Hepatocyte (in vitro differentiated cells): ENCODE measurements around the gene MCF2L. TPM values are rescaled to one million over a fixed set of nuclear protein-coding genes. Genes with fewer than 3 reads are reported as not detected.

Experiments
- DNase-seq: peaks from one replicate; pipeline ENCODE4 v3.0.0-alpha.2; 2016; ENCODE audit warnings: low spot score
- H2AFZ ChIP-seq: fragments of 200-600 bp; sonication (generic); 2 replicates; pipeline ENCODE4 v1.6.0; 2016; ENCODE audit warnings: antibody characterized with exemption, mild to moderate bottlenecking
- H3K27ac ChIP-seq: fragments of 200-600 bp; sonication (generic); 2 replicates; pipeline ENCODE4 v1.5.1; 2016; ENCODE audit warnings: mild to moderate bottlenecking
- H3K27me3 ChIP-seq: fragments of 200-600 bp; sonication (generic); 2 replicates; pipeline ENCODE4 v1.6.1; 2016
- H3K36me3 ChIP-seq: fragments of 200-600 bp; sonication (generic); replicated peaks from 2 replicates; pipeline ENCODE4 v1.5.1; 2016; ENCODE audit warnings: low read depth; ENCODE audit not compliant: insufficient read depth
- H3K4me1 ChIP-seq: fragments of 200-600 bp; sonication (generic); 2 replicates; pipeline ENCODE4 v1.5.1; 2016; ENCODE audit warnings: mild to moderate bottlenecking, moderate library complexity; ENCODE audit not compliant: insufficient read depth
- H3K4me2 ChIP-seq: fragments of 200-600 bp; sonication (generic); 2 replicates; pipeline ENCODE4 v1.6.0; 2016
- H3K4me3 ChIP-seq: fragments of 200-600 bp; sonication (generic); 2 replicates; pipeline ENCODE4 v1.5.1; 2016; ENCODE audit warnings: mild to moderate bottlenecking
- H3K79me2 ChIP-seq: fragments of 200-600 bp; sonication (generic); 2 replicates; pipeline ENCODE4 v1.6.0; 2017; ENCODE audit warnings: mild to moderate bottlenecking
- H3K9me2 ChIP-seq: fragments of 200-600 bp; sonication (generic); replicated peaks from 2 replicates; pipeline ENCODE4 v1.6.0; 2017; ENCODE audit warnings: mild to moderate bottlenecking; ENCODE audit not compliant: insufficient read depth
- H3K9me3 ChIP-seq: fragments of 200-600 bp; sonication (generic); 2 replicates; pipeline ENCODE4 v1.5.1; 2016; ENCODE audit warnings: low read depth, mild to moderate bottlenecking
- H4K20me1 ChIP-seq: fragments of 200-600 bp; sonication (generic); 2 replicates; pipeline ENCODE4 v1.6.0; 2016; ENCODE audit warnings: mild to moderate bottlenecking; ENCODE audit not compliant: insufficient read depth, poor library complexity, severe bottlenecking
- EZH2 ChIP-seq: fragments of 200-600 bp; sonication (generic); IDR thresholded peaks from 2 replicates; pipeline ENCODE4 v1.6.1; 2016; ENCODE audit warnings: antibody characterized with exemption, mild to moderate bottlenecking, borderline replicate concordance
- EZH2phosphoT487 ChIP-seq: fragments of 200-600 bp; sonication (generic); IDR thresholded peaks from one replicate; pipeline ENCODE4 v1.6.1; 2018; ENCODE audit warnings: antibody characterized with exemption, mild to moderate bottlenecking, low read depth, moderate library complexity; ENCODE audit not compliant: unreplicated experiment, severe bottlenecking
- WGBS: methylation state at CpG from one replicate; pipeline ENCODE4 v1.1.6; 2016; ENCODE audit warnings: low lambda C conversion rate; ENCODE audit errors: missing lambda C conversion rate; 5-methylcytosine and 5-hydroxymethylcytosine counted together
- polyA plus RNA-seq: library from polyadenylated mRNA; unstranded; fragments of >200 nt; fragmentation: Nextera tagmentation; extraction: Ambion mirVana; gene quantifications from 2 replicates; pipeline ENCODE4 v1.2.1, GENCODE V29; 2016
- total RNA-seq: library from RNA; depleted of rRNA; stranded (reverse); fragments of >200 nt; gene quantifications from 2 replicates; pipeline ENCODE4 v1.2.3, GENCODE V29; 2014
- TF ChIP-seq, protein P1 (sequence below): fragments of 200-600 bp; sonication (generic); IDR thresholded peaks from 2 replicates; pipeline ENCODE4 v1.5.1; 2016; ENCODE audit warnings: antibody characterized with exemption, mild to moderate bottlenecking; ENCODE audit not compliant: poor library complexity

The MCF2L gene
- total and polyA plus RNA-seq, 2 experiments from 2014 or later, result 11.1 to 22.4 TPM

DNA sequence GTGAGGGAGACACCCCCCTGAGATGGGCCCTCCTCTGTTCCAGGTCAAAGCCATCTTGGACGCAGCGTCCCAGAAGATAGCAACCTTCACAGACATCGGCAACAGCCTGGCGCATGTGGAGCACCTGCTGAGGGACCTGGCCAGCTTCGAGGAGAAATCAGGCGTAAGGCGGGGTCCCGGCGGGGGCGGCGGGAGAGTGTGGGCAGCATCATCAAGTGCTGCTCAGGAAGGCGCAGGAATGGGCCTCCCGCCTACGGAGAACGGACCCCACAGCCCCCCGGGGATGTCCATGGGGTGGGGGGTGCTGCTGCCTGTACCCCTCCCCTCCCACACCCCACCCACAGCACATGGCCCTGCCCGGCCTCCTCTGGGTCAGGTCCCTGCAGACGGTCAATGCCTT, 105.4 kb downstream of the MCF2L start:
- no peaks in the 10 kb centered on the region for H4K20me1 ChIP-seq
- no peaks in the 10 kb centered on the region for H3K4me1 ChIP-seq
- no peak for DNase-seq
- H3K36me3 ChIP-seq, result no peaks in the 10 kb centered on the region
- no peak overlapping the region for H2AFZ ChIP-seq
- no peaks in the 10 kb centered on the region for H3K79me2 ChIP-seq
- no peak overlapping the region for H3K4me3 ChIP-seq
- 96% methylated on average over 11 of the region's 18 CpGs for WGBS
- no peak overlapping the region for H3K27ac ChIP-seq
- no peak overlapping the region for H3K4me2 ChIP-seq
- no peaks in the 10 kb centered on the region for H3K9me2 ChIP-seq
- no peaks in the 10 kb centered on the region for H3K27me3 ChIP-seq
- TF ChIP-seq EZH2 (no peak), EZH2phosphoT487 (no peak)
- TF ChIP-seq, protein P1, sequence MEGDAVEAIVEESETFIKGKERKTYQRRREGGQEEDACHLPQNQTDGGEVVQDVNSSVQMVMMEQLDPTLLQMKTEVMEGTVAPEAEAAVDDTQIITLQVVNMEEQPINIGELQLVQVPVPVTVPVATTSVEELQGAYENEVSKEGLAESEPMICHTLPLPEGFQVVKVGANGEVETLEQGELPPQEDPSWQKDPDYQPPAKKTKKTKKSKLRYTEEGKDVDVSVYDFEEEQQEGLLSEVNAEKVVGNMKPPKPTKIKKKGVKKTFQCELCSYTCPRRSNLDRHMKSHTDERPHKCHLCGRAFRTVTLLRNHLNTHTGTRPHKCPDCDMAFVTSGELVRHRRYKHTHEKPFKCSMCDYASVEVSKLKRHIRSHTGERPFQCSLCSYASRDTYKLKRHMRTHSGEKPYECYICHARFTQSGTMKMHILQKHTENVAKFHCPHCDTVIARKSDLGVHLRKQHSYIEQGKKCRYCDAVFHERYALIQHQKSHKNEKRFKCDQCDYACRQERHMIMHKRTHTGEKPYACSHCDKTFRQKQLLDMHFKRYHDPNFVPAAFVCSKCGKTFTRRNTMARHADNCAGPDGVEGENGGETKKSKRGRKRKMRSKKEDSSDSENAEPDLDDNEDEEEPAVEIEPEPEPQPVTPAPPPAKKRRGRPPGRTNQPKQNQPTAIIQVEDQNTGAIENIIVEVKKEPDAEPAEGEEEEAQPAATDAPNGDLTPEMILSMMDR, result no peak
- H3K9me3 ChIP-seq, result no peaks in the 10 kb centered on the region

DNA sequence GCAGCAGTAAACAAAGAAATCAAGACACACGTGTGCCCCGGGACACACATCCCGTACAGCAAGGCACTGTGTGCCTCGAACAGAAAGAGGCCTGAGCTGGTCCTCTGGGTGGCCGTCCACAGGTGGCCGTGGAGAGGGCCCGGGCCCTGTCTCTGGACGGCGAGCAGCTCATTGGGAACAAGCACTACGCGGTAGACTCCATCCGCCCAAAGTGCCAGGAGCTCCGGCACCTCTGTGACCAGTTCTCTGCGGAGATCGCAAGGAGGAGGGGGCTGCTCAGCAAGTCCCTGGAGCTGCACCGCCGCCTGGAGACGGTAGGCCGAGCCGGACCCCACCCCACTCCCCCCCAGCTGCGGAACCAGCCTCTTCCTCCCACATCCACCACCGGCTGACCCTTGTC, 105.9 kb downstream of the MCF2L start:
- H3K4me3 ChIP-seq, result no peak overlapping the region
- no peaks in the 10 kb centered on the region for H3K36me3 ChIP-seq
- no peak overlapping the region for H2AFZ ChIP-seq
- no peaks in the 10 kb centered on the region for H3K79me2 ChIP-seq
- H3K9me2 ChIP-seq, result no peaks in the 10 kb centered on the region
- no peak overlapping the region for H3K27ac ChIP-seq
- no peak for DNase-seq
- 97% methylated on average over 22 of the region's 22 CpGs for WGBS
- no peaks in the 10 kb centered on the region for H3K9me3 ChIP-seq
- no peaks in the 10 kb centered on the region for H4K20me1 ChIP-seq
- H3K27me3 ChIP-seq, result no peaks in the 10 kb centered on the region
- no peak overlapping the region for H3K4me2 ChIP-seq
- no peaks in the 10 kb centered on the region for H3K4me1 ChIP-seq
- TF ChIP-seq, protein P1, result no peak
- TF ChIP-seq EZH2phosphoT487, result no peak
- TF ChIP-seq EZH2, result no peak

DNA sequence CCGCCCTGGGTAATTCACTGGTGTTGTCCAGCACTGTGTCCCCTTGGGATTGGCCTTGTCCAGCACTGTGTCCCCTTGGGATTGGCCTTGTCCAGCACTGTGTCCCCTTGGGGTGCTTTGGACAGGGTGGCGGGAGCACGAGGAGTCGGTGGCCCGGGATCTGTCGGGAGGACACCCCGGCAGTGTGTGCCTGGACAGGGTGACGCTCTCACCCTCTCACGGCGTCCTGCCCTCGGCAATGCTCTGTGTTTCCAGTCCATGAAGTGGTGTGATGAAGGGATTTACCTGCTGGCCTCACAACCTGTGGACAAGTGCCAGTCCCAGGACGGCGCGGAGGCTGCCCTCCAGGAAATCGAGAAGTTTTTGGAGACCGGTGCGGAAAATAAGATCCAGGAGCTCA, 106.7 kb downstream of the MCF2L start:
- TF ChIP-seq EZH2phosphoT487, result no peak
- TF ChIP-seq, protein P1, result no peak
- H3K9me2 ChIP-seq, result no peaks in the 10 kb centered on the region

More for the DNA sequence above, 106.7 kb downstream of the MCF2L start:
- Histone ChIP-seq H4K20me1 (no peaks in the 10 kb centered on the region), H3K4me1 (no peaks in the 10 kb centered on the region), H3K79me2 (no peaks in the 10 kb centered on the region), H3K9me3 (no peaks in the 10 kb centered on the region), H2AFZ (no peak overlapping the region), H3K27ac (no peak overlapping the region), H3K4me3 (no peak overlapping the region), H3K27me3 (no peaks in the 10 kb centered on the region), H3K4me2 (no peak overlapping the region), H3K36me3 (no peaks in the 10 kb centered on the region)
- 96% methylated on average over 17 of the region's 17 CpGs for WGBS
- DNase-seq, result no peak
